ENCODE data around the gene KCNB1. TPM values are rescaled to one million over a fixed set of nuclear protein-coding genes. Genes with fewer than 3 reads are reported as not detected.

Gene KCNB1
- total RNA-seq, 1 experiment from 2014 or later, result 0.68 TPM

GRCh38 chr20:49486064-49486463 is 3.6 kb upstream of the KCNB1 start:
- Histone ChIP-seq H2BK5ac (ENCODE audit: insufficient read length, low read length) (no peak overlapping the region), H3K56ac (ENCODE audit: insufficient read length, low read depth, low read length) (no peak overlapping the region), H2BK15ac (ENCODE audit: low read depth, low read length) (no peak overlapping the region), H2BK120ac (ENCODE audit: low read depth, low read length, poor library complexity, severe bottlenecking) (no peak overlapping the region), H3K79me2 (ENCODE audit: insufficient read depth, low read length) (no peaks in the 10 kb centered on the region), H3K4ac (ENCODE audit: low read depth, low read length) (no peak overlapping the region), H3K79me1 (ENCODE audit: insufficient read depth, low read depth, low read length, poor library complexity, severe bottlenecking) (no peaks in the 10 kb centered on the region), H3K14ac (ENCODE audit: insufficient read depth, low read length) (no peak overlapping the region), H2BK12ac (ENCODE audit: insufficient read length, low read depth, low read length) (no peak overlapping the region), H3K4me1 (ENCODE audit: insufficient read depth, low read length) (no peaks in the 10 kb centered on the region), H3T11ph (ENCODE audit: low read length) (no peak overlapping the region), H4K8ac (replicated peaks; ENCODE audit: insufficient read length, low read depth, low read length) (no peak overlapping the region), H3K9me3 (ENCODE audit: control insufficient read depth, low read depth, low read length) (no peaks in the 10 kb centered on the region), H3K18ac (ENCODE audit: insufficient read length, low read depth, low read length) (no peak overlapping the region), H3K27me3 (ENCODE audit: insufficient read depth, low read length) (no peaks in the 10 kb centered on the region; the same call in 1 of the 2 replicates), H3K27ac (ENCODE audit: insufficient read length, low read depth, low read length) (no peak overlapping the region), H3K23ac (ENCODE audit: insufficient read length, low read depth, low read length) (no peak overlapping the region), H4K5ac (ENCODE audit: insufficient read length, low read depth, low read length) (no peak overlapping the region), H3K23me2 (ENCODE audit: insufficient read length, low read depth, low read length, poor library complexity, severe bottlenecking) (peaks cover 14% of the 10 kb centered on the region), H3K4me2 (ENCODE audit: insufficient read depth, insufficient read length, low read length) (no peak overlapping the region), H4K91ac (ENCODE audit: insufficient read length, low read depth, low read length) (no peak overlapping the region), H2BK20ac (ENCODE audit: low read depth, low read length, poor library complexity, severe bottlenecking) (no peak overlapping the region), H2AK5ac (ENCODE audit: insufficient read length, low read length) (no peak overlapping the region), H3K9ac (ENCODE audit: extremely low read depth, insufficient read length, low read length) (no peak overlapping the region), H2AFZ (ENCODE audit: low read length) (no peak overlapping the region), H4K20me1 (ENCODE audit: control insufficient read depth, insufficient read depth, insufficient read length) (no peaks in the 10 kb centered on the region)
- Mint-ChIP-seq H3K36me3 (ENCODE audit: insufficient read depth in 1 of 3, low read depth in 3 of 3) (peaks cover 0 to 5% (median 2%) of the 10 kb centered on the region in 3 experiments; a peak in 3 of 7 replicates), H3K4me3 (no peak overlapping the region), H3K9me3 (no peaks in the 10 kb centered on the region; a peak in 1 of 5 replicates), H3K27me3 (ENCODE audit: low read depth) (peaks cover 73% of the 10 kb centered on the region), H3K4me1 (peaks cover 2 to 5% of the 10 kb centered on the region in 2 experiments; a peak in 2 of 4 replicates), H3K27ac (no peak overlapping the region)
- TF ChIP-seq CTCF (conservative IDR thresholded peaks at IDR 0.05), result no peak
- DNase-seq, result no peak

All from H9 (cell line).